ENCODE results near the gene DOK6. TPM values are rescaled to one million over a fixed set of nuclear protein-coding genes. Genes with fewer than 3 reads are reported as not detected.
"Not testable (repeated sequence)": the region's sequence is repeated elsewhere in the genome, so short reads cannot be mapped to it uniquely, and the experiment has no call there.

DOK6 gene
- total RNA-seq, 2 experiments from 2014 or later = not detected

GRCh38 chr18:69820538-69820937, 419.9 kb downstream of the DOK6 start:
- peaks cover 2% of the 10 kb centered on the region for H3K4me1 Mint-ChIP-seq
- POLR2A ChIA-PET = no interaction called here
- DNase-seq (no peak), ATAC-seq (ENCODE audit: low read depth) (no peak)
- no peak overlapping the region for H3K27ac Mint-ChIP-seq
- peaks cover 4% of the 10 kb centered on the region for H3K9me3 Mint-ChIP-seq
- no peaks in the 10 kb centered on the region for H3K27me3 Mint-ChIP-seq
- H3K36me3 Mint-ChIP-seq = peaks cover 10% of the 10 kb centered on the region
- H3K4me3 Mint-ChIP-seq = no peak overlapping the region

GRCh38 chr18:69830189-69830588, 429.5 kb downstream of the DOK6 start:
- Mint-ChIP-seq H3K27ac (no peak overlapping the region), H3K27me3 (no peaks in the 10 kb centered on the region), H3K4me1 (no peaks in the 10 kb centered on the region), H3K36me3 (peaks cover 28% of the 10 kb centered on the region), H3K4me3 (no peak overlapping the region), H3K9me3 (peaks cover 2% of the 10 kb centered on the region)
- no peak for ATAC-seq (ENCODE audit: low read depth)
- DNase-seq = no peak
- POLR2A ChIA-PET = no interaction called here

GRCh38 chr18:69834980-69835379, 434.3 kb downstream of the DOK6 start:
- H3K27ac Mint-ChIP-seq; DNase-seq; H3K9me3 Mint-ChIP-seq; POLR2A ChIA-PET; H3K4me1 Mint-ChIP-seq; H3K27me3 Mint-ChIP-seq; ATAC-seq (ENCODE audit: low read depth); H3K4me3 Mint-ChIP-seq: not testable (repeated sequence)
- H3K36me3 Mint-ChIP-seq = peaks cover 29% of the 10 kb centered on the region

- H3K4me1 Mint-ChIP-seq = no peaks in the 10 kb centered on the region
- H3K4me3 Mint-ChIP-seq = no peak overlapping the region
- POLR2A ChIA-PET = no interaction called here
- H3K9me3 Mint-ChIP-seq = no peaks in the 10 kb centered on the region
- H3K36me3 Mint-ChIP-seq = peaks cover 12% of the 10 kb centered on the region
- no peak for DNase-seq
- ATAC-seq (ENCODE audit: low read depth) = no peak
- no peak overlapping the region for H3K27ac Mint-ChIP-seq
- peaks cover 2% of the 10 kb centered on the region for H3K27me3 Mint-ChIP-seq
These were observed 437.3 kb downstream of the DOK6 start for GRCh38 chr18:69838003-69838402.

GRCh38 chr18:69838620-69839411, 438.1 kb downstream of the DOK6 start:
- Mint-ChIP-seq H3K9me3 (no peaks in the 10 kb centered on the region), H3K4me1 (no peaks in the 10 kb centered on the region), H3K36me3 (peaks cover 12% of the 10 kb centered on the region), H3K4me3 (no peak overlapping the region), H3K27ac (no peak overlapping the region), H3K27me3 (peaks cover 2% of the 10 kb centered on the region)
- DNase-seq (no peak), ATAC-seq (ENCODE audit: low read depth) (peak; percentile 36)
- POLR2A ChIA-PET = no interaction called here

DNA sequence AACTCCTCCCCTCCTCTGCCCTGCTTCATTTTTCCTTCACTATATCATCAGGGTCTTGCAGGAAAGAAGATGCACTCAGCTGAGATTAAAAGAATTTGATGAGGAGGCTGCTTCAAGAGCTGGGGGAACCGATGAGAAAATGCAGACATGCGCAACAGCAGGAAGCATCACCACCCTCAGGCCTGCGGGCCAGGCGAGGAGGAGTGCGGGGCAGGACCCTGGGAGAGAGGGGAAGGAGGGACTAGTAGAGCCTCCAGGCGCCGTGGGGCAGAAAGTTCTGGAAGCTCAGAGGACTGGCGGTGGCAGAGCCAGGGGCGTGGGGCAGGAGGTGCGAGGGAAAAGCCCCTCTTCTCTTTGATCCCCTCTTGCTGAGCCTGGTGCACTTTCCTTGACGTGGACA, 438.8 kb downstream of the DOK6 start:
- Mint-ChIP-seq H3K27me3 (peaks cover 2% of the 10 kb centered on the region), H3K36me3 (peaks cover 10% of the 10 kb centered on the region), H3K27ac (no peak overlapping the region), H3K4me3 (no peak overlapping the region), H3K9me3 (no peaks in the 10 kb centered on the region), H3K4me1 (no peaks in the 10 kb centered on the region)
- POLR2A ChIA-PET = no interaction called here
- no peak for DNase-seq
- ATAC-seq (ENCODE audit: low read depth) = no peak

DNA sequence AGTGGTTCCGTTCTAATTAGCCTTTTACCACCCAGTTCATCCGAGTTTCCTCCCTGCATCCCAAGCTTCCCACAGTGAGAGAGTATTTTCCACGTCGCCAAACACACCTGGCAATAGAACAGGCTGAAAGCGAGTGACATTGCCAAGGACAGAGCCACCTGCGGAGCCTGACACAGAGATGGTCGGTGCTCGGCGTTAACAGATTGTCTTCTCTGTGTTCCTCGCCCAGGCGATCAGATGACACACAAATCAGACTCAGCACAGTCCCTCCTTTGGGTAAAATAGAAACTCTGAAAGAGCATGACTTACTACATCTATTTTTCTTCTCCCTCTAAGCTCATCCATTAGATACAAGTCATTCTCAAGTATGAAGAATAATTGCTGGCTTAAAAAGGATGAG, 439.3 kb downstream of the DOK6 start:
- Mint-ChIP-seq H3K27me3 (peaks cover 2% of the 10 kb centered on the region), H3K36me3 (peaks cover 10% of the 10 kb centered on the region), H3K4me1 (no peaks in the 10 kb centered on the region), H3K4me3 (no peak overlapping the region), H3K27ac (no peak overlapping the region), H3K9me3 (no peaks in the 10 kb centered on the region)
- POLR2A ChIA-PET = no interaction called here
- DNase-seq (no peak), ATAC-seq (ENCODE audit: low read depth) (no peak)

GRCh38 chr18:69840445-69840844, 439.8 kb downstream of the DOK6 start:
- Mint-ChIP-seq H3K27ac (no peak overlapping the region), H3K36me3 (peaks cover 9% of the 10 kb centered on the region), H3K4me3 (no peak overlapping the region), H3K9me3 (no peaks in the 10 kb centered on the region), H3K27me3 (peaks cover 2% of the 10 kb centered on the region), H3K4me1 (no peaks in the 10 kb centered on the region)
- POLR2A ChIA-PET = no interaction called here
- no peak for ATAC-seq (ENCODE audit: low read depth)
- no peak for DNase-seq

DNA sequence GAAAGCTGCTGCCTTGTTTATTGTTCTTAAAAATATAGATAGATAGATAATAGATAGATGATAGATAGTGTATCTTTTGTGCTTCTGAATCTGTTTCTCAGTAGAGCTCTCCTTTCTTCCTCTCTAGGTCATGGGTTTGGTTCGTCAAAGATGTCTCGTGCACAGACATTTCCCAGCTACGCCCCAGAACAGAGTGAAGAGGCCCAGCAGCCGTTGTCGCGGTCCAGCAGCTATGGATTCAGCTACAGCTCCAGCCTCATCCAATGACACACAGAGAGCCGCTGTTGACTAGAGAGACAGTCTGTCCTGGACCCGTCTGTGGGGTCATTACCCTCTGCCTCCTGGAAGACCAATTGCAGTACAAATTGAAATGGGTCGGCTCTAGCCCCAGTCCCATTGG, 440.4 kb downstream of the DOK6 start:
- Mint-ChIP-seq H3K27ac (no peak overlapping the region), H3K9me3 (no peaks in the 10 kb centered on the region), H3K27me3 (peaks cover 2% of the 10 kb centered on the region), H3K4me1 (no peaks in the 10 kb centered on the region), H3K36me3 (peaks cover 4% of the 10 kb centered on the region), H3K4me3 (no peak overlapping the region)
- ATAC-seq (ENCODE audit: low read depth) (no peak), DNase-seq (no peak)
- POLR2A ChIA-PET = no interaction called here

DNA sequence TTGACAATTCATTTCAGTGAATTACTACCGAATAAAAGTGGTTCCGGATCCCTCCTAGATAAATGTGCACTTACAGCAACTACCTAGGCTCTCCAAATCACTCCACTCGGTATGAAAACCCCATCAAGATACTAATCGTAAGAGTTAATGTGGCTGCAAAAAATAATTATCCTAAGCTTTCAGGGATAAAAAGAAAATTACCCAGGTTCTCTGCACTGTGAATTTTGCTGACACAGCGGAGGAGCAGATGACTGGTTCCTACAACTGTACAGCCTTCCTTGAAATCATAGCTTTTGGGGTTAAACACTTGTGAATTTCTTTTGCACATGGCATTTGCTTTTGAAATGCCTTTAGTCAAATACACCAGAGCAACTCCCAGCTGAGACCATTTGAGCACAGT, 442.3 kb downstream of the DOK6 start:
- POLR2A ChIA-PET = no interaction called here
- H3K9me3 Mint-ChIP-seq = no peaks in the 10 kb centered on the region
- H3K27me3 Mint-ChIP-seq = no peaks in the 10 kb centered on the region
- no peaks in the 10 kb centered on the region for H3K4me1 Mint-ChIP-seq
- peaks cover 3% of the 10 kb centered on the region for H3K36me3 Mint-ChIP-seq
- no peak overlapping the region for H3K27ac Mint-ChIP-seq
- no peak overlapping the region for H3K4me3 Mint-ChIP-seq
- DNase-seq = no peak
- no peak for ATAC-seq (ENCODE audit: low read depth)

- no peak for DNase-seq
These were observed 444.0 kb downstream of the DOK6 start for GRCh38 chr18:69844656-69845055.

DNA sequence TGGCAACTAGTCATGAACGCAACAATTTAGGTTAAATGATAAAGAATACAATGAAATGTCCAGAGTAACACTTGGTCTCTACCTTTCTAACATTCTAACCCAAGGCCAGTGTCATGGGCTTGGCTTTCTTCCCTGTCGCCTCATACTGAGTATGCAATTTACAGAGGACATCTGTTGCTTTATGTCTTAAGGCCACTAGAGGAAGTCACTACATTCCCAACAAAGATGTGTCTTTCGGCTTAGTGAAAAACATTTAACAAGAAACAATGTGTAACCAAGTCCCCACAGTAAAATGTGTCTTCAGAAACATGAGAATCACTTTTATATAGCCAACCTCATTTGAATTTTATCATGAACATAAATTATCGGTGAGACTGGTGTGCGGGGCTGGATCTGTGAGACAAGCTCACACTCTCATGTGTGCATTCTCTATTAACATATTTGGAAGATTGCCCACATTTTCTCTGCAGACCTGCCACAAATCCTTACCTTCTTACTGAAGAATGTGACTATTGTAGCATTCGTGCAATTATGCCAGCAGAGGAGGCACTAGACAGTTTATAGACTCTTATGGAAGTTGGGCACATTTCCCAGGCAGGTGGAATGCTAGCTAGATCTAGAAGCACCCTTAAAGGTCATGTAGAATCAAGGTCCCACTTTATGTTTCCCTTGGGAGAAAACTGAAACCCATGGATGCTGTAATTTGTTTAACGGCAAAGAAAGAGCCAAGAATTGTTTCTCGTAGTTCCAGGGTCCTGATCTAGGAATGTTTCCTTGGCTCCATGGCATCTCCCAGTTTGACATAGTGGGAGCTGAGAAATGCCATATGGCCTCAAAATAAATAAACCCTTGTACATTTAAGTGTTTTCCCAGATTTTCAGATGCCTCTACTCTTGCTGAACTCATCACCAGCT, 445.2 kb downstream of the DOK6 start:
- Mint-ChIP-seq H3K27me3 (no peaks in the 10 kb centered on the region), H3K9me3 (no peaks in the 10 kb centered on the region), H3K4me1 (no peaks in the 10 kb centered on the region), H3K4me3 (no peak overlapping the region), H3K27ac (no peak overlapping the region), H3K36me3 (no peaks in the 10 kb centered on the region)
- DNase-seq = no peak
- ATAC-seq (ENCODE audit: low read depth) = peak; percentile 39
- POLR2A ChIA-PET = no interaction called here

More at GRCh38 chr18:69844656-69845055, 444.0 kb downstream of the DOK6 start:
- Mint-ChIP-seq H3K9me3 (no peaks in the 10 kb centered on the region), H3K27ac (no peak overlapping the region), H3K4me3 (no peak overlapping the region), H3K36me3 (no peaks in the 10 kb centered on the region), H3K27me3 (no peaks in the 10 kb centered on the region), H3K4me1 (no peaks in the 10 kb centered on the region)
- POLR2A ChIA-PET = no interaction called here
- no peak for ATAC-seq (ENCODE audit: low read depth)

- H3K27ac Mint-ChIP-seq = no peak overlapping the region
- ATAC-seq (ENCODE audit: low read depth) = no peak
- POLR2A ChIA-PET = no interaction called here
- peaks cover 2% of the 10 kb centered on the region for H3K9me3 Mint-ChIP-seq
- H3K36me3 Mint-ChIP-seq = peaks cover 24% of the 10 kb centered on the region
- DNase-seq = no peak
- H3K27me3 Mint-ChIP-seq = no peaks in the 10 kb centered on the region
- H3K4me1 Mint-ChIP-seq = no peaks in the 10 kb centered on the region
- H3K4me3 Mint-ChIP-seq = no peak overlapping the region
These were observed 452.4 kb downstream of the DOK6 start for GRCh38 chr18:69853051-69853450.

- Mint-ChIP-seq H3K27me3 (no peaks in the 10 kb centered on the region), H3K36me3 (peaks cover 31% of the 10 kb centered on the region)
- POLR2A ChIA-PET = no interaction called here
These were observed 453.8 kb downstream of the DOK6 start for GRCh38 chr18:69854455-69854854.

More at GRCh38 chr18:69854455-69854854, 453.8 kb downstream of the DOK6 start:
- no peak for ATAC-seq (ENCODE audit: low read depth)
- Mint-ChIP-seq H3K4me3 (no peak overlapping the region), H3K27ac (no peak overlapping the region), H3K4me1 (no peaks in the 10 kb centered on the region), H3K9me3 (peaks cover 2% of the 10 kb centered on the region)
- no peak for DNase-seq
